CD4-positive, CD25-positive, alpha-beta regulatory T cell (primary cell): ENCODE results near the gene DBH. TPM values are rescaled to one million over a fixed set of nuclear protein-coding genes. Genes with fewer than 3 reads are reported as not detected.

Experiments
- ATAC-seq, 2 donors: fragments of 150-1000 bp; cut with Tn5 transposase; one replicate each; pipeline ENCODE4 v1.10.0; 2021; ENCODE audit warnings: low read depth in 2 of 2, moderate number of reproducible peaks in 2 of 2, moderate library complexity in 1 of 2
- DNase-seq, 3 donors: peaks; one replicate each; pipeline versions ENCODE4 v3.0.0 to v3.0.0-alpha.2; 2012 to 2022; ENCODE audit warnings: mixed read lengths in 1 of 3
- H3K27ac ChIP-seq: one replicate; pipeline ENCODE4 v1.7.0; 2013; ENCODE audit warnings: mild to moderate bottlenecking, low read length; ENCODE audit not compliant: insufficient read depth, poor library complexity, severe bottlenecking
- H3K27me3 ChIP-seq: one replicate; pipeline ENCODE4 v1.7.0; 2013; ENCODE audit warnings: low read length; ENCODE audit not compliant: control insufficient read depth, insufficient read depth
- H3K36me3 ChIP-seq: one replicate; pipeline ENCODE4 v1.7.0; 2013; ENCODE audit warnings: mild to moderate bottlenecking, low read length, moderate library complexity; ENCODE audit not compliant: control insufficient read depth, insufficient read depth
- H3K4me1 ChIP-seq: 2 replicates; pipeline ENCODE4 v1.7.0; 2013; ENCODE audit warnings: mild to moderate bottlenecking, low read length; ENCODE audit not compliant: insufficient read depth, control insufficient read depth, poor library complexity, severe bottlenecking
- H3K4me3 ChIP-seq: one replicate; pipeline ENCODE4 v1.7.0; 2013; ENCODE audit warnings: low read depth, mild to moderate bottlenecking, low read length, moderate library complexity
- H3K9me3 ChIP-seq, 2 experiments: 1 replicate in 1 of 2; 2 replicates in 1 of 2; pipeline ENCODE4 v1.7.0; 2013; ENCODE audit warnings: low read length in 2 of 2, mild to moderate bottlenecking in 1 of 2, moderate library complexity in 1 of 2; ENCODE audit not compliant: control insufficient read depth in 2 of 2
- H3K27ac Mint-ChIP-seq, 3 donors: one replicate each; pipeline ENCODE4 v1.8.0; 2020 to 2022; ENCODE audit warnings: mild to moderate bottlenecking in 3 of 3, mixed read lengths in 3 of 3, moderate library complexity in 2 of 3
- H3K27me3 Mint-ChIP-seq: one replicate; pipeline ENCODE4 v1.8.0; 2022; ENCODE audit warnings: mild to moderate bottlenecking, mixed read lengths
- H3K36me3 Mint-ChIP-seq: one replicate; pipeline ENCODE4 v1.8.0; 2020; ENCODE audit warnings: mixed read lengths
- H3K4me1 Mint-ChIP-seq, 4 donors: one replicate each; pipeline ENCODE4 v1.8.0; 2020 to 2022; ENCODE audit warnings: mixed read lengths in 4 of 4, mild to moderate bottlenecking in 1 of 4
- H3K4me3 Mint-ChIP-seq, 4 donors: one replicate each; pipeline ENCODE4 v1.8.0; 2020 to 2022; ENCODE audit warnings: mild to moderate bottlenecking in 4 of 4, mixed read lengths in 4 of 4, moderate library complexity in 3 of 4
- H3K9me3 Mint-ChIP-seq, 7 donors: one replicate each; pipeline ENCODE4 v1.8.0; 2020 to 2022; ENCODE audit warnings: mixed read lengths in 7 of 7, mild to moderate bottlenecking in 3 of 7, moderate library complexity in 2 of 7
- polyA plus RNA-seq, 4 donors: library from polyadenylated mRNA; unstranded; fragments of 300-500 nt; fragmentation: Illumina TruSeq; gene quantifications; one replicate each; pipeline ENCODE4 v1.2.3, GENCODE V29; 2021
- total RNA-seq: library from RNA; stranded (reverse); gene quantifications from one replicate; pipeline ENCODE4 v1.2.3, GENCODE V29; 2022

Gene DBH
- total and polyA plus RNA-seq, 5 donors from 2014 or later = 0.12 TPM; not detected in 4

DNA sequence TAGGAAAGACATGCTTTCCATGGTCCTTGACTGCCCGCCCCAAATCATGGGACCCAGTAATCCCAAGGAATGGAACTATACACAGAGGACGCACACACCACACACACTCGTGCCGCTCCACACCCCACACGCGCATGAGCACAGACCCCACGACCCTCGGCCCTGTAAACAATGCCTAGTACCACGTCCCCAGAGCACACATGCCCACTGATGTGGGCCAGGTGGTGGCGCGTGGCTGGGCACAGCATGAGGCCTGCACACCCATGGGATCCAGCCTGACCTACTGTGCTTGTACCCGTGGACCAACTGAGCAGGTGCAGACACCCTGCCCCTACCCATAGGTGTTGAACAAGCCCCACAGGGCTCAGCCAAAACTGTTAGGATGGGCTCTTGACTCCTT is 739 bp downstream of the DBH start:
- Mint-ChIP-seq H3K4me1 (no peaks in the 10 kb centered on the region), H3K4me3 (no peak overlapping the region), H3K27me3 (peaks cover 8% of the 10 kb centered on the region), H3K9me3 (no peaks in the 10 kb centered on the region), H3K27ac (no peak overlapping the region), H3K36me3 (no peaks in the 10 kb centered on the region)
- no peaks in the 10 kb centered on the region for H3K36me3 ChIP-seq
- DNase-seq (no peak), ATAC-seq (no peak)
- H3K27me3 ChIP-seq = no peaks in the 10 kb centered on the region
- H3K9me3 ChIP-seq = no peaks in the 10 kb centered on the region
- H3K4me3 ChIP-seq = no peak overlapping the region
- no peaks in the 10 kb centered on the region for H3K4me1 ChIP-seq
- no peak overlapping the region for H3K27ac ChIP-seq

DNA sequence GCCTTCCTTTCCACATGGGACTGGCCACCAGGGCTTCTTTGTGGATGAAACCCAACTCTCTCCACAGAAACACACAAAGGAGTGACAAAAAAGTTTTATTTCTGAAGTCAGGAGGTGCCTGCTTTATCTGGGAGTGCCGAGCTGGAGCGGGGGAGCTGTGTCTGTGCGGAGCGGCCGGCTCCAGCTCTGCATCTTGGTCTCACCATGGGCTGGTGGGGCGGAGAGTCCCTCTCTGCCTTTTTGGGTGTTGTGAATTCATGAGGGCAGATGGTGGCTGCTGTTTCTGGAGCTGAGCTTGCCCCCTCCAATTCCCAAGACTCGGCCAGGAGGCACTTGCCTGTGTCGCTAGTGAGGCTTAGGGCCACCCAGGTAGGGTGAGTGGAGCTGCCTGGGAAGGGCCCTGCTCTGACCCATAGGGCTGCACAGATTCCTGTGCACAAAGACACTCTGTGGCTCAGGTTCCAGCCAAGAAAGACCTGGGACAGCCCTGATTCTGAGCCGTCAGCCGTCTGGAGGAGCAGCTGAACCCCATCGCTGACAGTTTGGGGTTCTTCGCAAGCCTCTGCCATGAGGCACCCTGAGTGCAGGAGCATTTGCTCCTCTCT is 1.4 kb downstream of the DBH start:
- ATAC-seq = no peak
- H3K27me3 ChIP-seq = no peaks in the 10 kb centered on the region
- H3K4me3 ChIP-seq = no peak overlapping the region
- Mint-ChIP-seq H3K27me3 (peaks cover 8% of the 10 kb centered on the region), H3K27ac (no peak overlapping the region), H3K4me3 (no peak overlapping the region), H3K36me3 (no peaks in the 10 kb centered on the region), H3K4me1 (no peaks in the 10 kb centered on the region), H3K9me3 (no peaks in the 10 kb centered on the region)
- H3K27ac ChIP-seq = no peak overlapping the region
- H3K9me3 ChIP-seq = no peaks in the 10 kb centered on the region
- no peak for DNase-seq
- no peaks in the 10 kb centered on the region for H3K4me1 ChIP-seq
- H3K36me3 ChIP-seq = no peaks in the 10 kb centered on the region

GRCh38 chr9:133638076-133638475 is 1.9 kb downstream of the DBH start:
- no peak overlapping the region for H3K27ac ChIP-seq
- H3K27me3 ChIP-seq = no peaks in the 10 kb centered on the region
- DNase-seq (no peak), ATAC-seq (no peak)
- Mint-ChIP-seq H3K9me3 (no peaks in the 10 kb centered on the region), H3K27ac (peak overlapping the region in 1 of 3 donors; percentile 41), H3K4me1 (no peaks in the 10 kb centered on the region), H3K36me3 (no peaks in the 10 kb centered on the region), H3K27me3 (peaks cover 8% of the 10 kb centered on the region), H3K4me3 (no peak overlapping the region)
- H3K9me3 ChIP-seq = no peaks in the 10 kb centered on the region
- H3K36me3 ChIP-seq = no peaks in the 10 kb centered on the region
- H3K4me1 ChIP-seq = no peaks in the 10 kb centered on the region
- H3K4me3 ChIP-seq = no peak overlapping the region

GRCh38 chr9:133638711-133639110 is 2.5 kb downstream of the DBH start:
- peaks cover 7% of the 10 kb centered on the region for H3K27me3 Mint-ChIP-seq
- H3K36me3 Mint-ChIP-seq = no peaks in the 10 kb centered on the region
- no peak overlapping the region for H3K4me3 Mint-ChIP-seq
- DNase-seq = no peak
- Histone ChIP-seq H3K27me3 (no peaks in the 10 kb centered on the region), H3K4me1 (no peaks in the 10 kb centered on the region), H3K27ac (no peak overlapping the region), H3K36me3 (no peaks in the 10 kb centered on the region), H3K9me3 (no peaks in the 10 kb centered on the region), H3K4me3 (no peak overlapping the region)
- H3K4me1 Mint-ChIP-seq = no peaks in the 10 kb centered on the region
- peak overlapping the region in 1 of 3 donors; percentile 41 for H3K27ac Mint-ChIP-seq
- ATAC-seq = no peak
- no peaks in the 10 kb centered on the region for H3K9me3 Mint-ChIP-seq

DNA sequence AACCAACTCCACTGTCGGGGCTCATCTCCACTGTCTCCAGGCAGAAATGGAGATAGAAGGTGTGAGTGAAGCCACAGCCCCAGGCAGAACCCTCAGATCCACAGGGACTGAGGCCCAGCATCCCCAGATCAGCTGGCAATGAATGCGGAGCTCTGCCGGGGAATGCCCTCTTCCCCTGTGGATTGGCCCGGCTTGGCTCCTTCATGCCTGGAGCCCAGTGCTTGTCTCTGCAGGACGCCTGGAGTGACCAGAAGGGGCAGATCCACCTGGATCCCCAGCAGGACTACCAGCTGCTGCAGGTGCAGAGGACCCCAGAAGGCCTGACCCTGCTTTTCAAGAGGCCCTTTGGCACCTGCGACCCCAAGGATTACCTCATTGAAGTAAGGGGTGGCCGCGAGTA is 3.5 kb downstream of the DBH start:
- Mint-ChIP-seq H3K27me3 (peaks cover 4% of the 10 kb centered on the region), H3K36me3 (no peaks in the 10 kb centered on the region), H3K27ac (no peak overlapping the region), H3K4me3 (no peak overlapping the region), H3K9me3 (peaks cover 0 to 2% (median 0%) of the 10 kb centered on the region in 7 donors), H3K4me1 (no peaks in the 10 kb centered on the region)
- DNase-seq = no peak
- no peaks in the 10 kb centered on the region for H3K36me3 ChIP-seq
- H3K27me3 ChIP-seq = no peaks in the 10 kb centered on the region
- H3K9me3 ChIP-seq = no peaks in the 10 kb centered on the region
- H3K27ac ChIP-seq = no peak overlapping the region
- H3K4me3 ChIP-seq = no peak overlapping the region
- ATAC-seq = no peak
- H3K4me1 ChIP-seq = no peaks in the 10 kb centered on the region

GRCh38 chr9:133640160-133640559 is 4.0 kb downstream of the DBH start:
- H3K4me3 Mint-ChIP-seq = no peak overlapping the region
- Histone ChIP-seq H3K4me3 (no peak overlapping the region), H3K36me3 (no peaks in the 10 kb centered on the region), H3K27ac (no peak overlapping the region), H3K4me1 (no peaks in the 10 kb centered on the region), H3K9me3 (no peaks in the 10 kb centered on the region), H3K27me3 (no peaks in the 10 kb centered on the region)
- peaks cover 0 to 3% (median 0%) of the 10 kb centered on the region in 7 donors for H3K9me3 Mint-ChIP-seq
- H3K4me1 Mint-ChIP-seq = peaks cover 0 to under 1% (median 0%) of the 10 kb centered on the region in 4 donors
- peak overlapping the region in 1 of 3 donors; percentile 33 for H3K27ac Mint-ChIP-seq
- ATAC-seq (no peak), DNase-seq (no peak)
- H3K27me3 Mint-ChIP-seq = peaks cover 4% of the 10 kb centered on the region
- no peaks in the 10 kb centered on the region for H3K36me3 Mint-ChIP-seq

- Histone ChIP-seq H3K9me3 (no peaks in the 10 kb centered on the region), H3K4me3 (no peak overlapping the region), H3K36me3 (no peaks in the 10 kb centered on the region), H3K27ac (no peak overlapping the region), H3K4me1 (no peaks in the 10 kb centered on the region), H3K27me3 (no peaks in the 10 kb centered on the region)
- H3K27ac Mint-ChIP-seq = peak overlapping the region in 1 of 3 donors; percentile 33
- no peaks in the 10 kb centered on the region for H3K36me3 Mint-ChIP-seq
- peaks cover 0 to 3% (median 0%) of the 10 kb centered on the region in 7 donors for H3K9me3 Mint-ChIP-seq
- no peak overlapping the region for H3K4me3 Mint-ChIP-seq
- H3K4me1 Mint-ChIP-seq = peaks cover 0 to 4% (median 0%) of the 10 kb centered on the region in 4 donors
- ATAC-seq = no peak
- peaks cover 4% of the 10 kb centered on the region for H3K27me3 Mint-ChIP-seq
- DNase-seq = no peak
Observed at GRCh38 chr9:133640580-133641395, 4.6 kb downstream of the DBH start.

DNA sequence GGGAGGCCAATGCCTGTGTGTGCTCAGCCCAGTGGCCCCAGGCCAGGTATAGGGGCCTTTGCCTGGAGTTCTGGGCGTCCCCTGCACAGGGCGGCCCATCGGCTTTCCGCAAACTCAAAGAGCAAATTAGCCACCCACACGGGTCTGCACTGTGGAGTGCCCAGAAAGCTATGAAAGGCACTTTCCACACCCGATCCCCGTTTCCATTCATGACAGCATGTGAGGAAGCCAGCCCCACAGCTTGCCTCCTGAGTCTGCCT is 5.2 kb downstream of the DBH start:
- peaks cover 0 to 3% (median 0%) of the 10 kb centered on the region in 7 donors for H3K9me3 Mint-ChIP-seq
- ATAC-seq (no peak), DNase-seq (no peak)
- Histone ChIP-seq H3K27me3 (no peaks in the 10 kb centered on the region), H3K4me1 (no peaks in the 10 kb centered on the region), H3K36me3 (no peaks in the 10 kb centered on the region), H3K4me3 (no peak overlapping the region), H3K27ac (no peak overlapping the region), H3K9me3 (no peaks in the 10 kb centered on the region)
- H3K27ac Mint-ChIP-seq = no peak overlapping the region
- H3K36me3 Mint-ChIP-seq = no peaks in the 10 kb centered on the region
- H3K4me1 Mint-ChIP-seq = peaks cover 0 to 4% (median 0%) of the 10 kb centered on the region in 4 donors
- no peak overlapping the region for H3K4me3 Mint-ChIP-seq
- peaks cover 4% of the 10 kb centered on the region for H3K27me3 Mint-ChIP-seq
